ENCODE data around the gene FPR1. TPM values are rescaled to one million over a fixed set of nuclear protein-coding genes. Genes with fewer than 3 reads are reported as not detected.

FPR1 gene, protein sequence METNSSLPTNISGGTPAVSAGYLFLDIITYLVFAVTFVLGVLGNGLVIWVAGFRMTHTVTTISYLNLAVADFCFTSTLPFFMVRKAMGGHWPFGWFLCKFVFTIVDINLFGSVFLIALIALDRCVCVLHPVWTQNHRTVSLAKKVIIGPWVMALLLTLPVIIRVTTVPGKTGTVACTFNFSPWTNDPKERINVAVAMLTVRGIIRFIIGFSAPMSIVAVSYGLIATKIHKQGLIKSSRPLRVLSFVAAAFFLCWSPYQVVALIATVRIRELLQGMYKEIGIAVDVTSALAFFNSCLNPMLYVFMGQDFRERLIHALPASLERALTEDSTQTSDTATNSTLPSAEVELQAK
- not detected in 2 replicates for total RNA-seq (2014; rRNA removed; shearing (Covaris generic))

GRCh38 chr19:51751655-51752054, at the start of gene FPR1:
Gene FPR1, minus strand, starts transcription at chr19:51751878. Its CDS starts 4,884 bp downstream, at chr19:51746994.

DNA sequence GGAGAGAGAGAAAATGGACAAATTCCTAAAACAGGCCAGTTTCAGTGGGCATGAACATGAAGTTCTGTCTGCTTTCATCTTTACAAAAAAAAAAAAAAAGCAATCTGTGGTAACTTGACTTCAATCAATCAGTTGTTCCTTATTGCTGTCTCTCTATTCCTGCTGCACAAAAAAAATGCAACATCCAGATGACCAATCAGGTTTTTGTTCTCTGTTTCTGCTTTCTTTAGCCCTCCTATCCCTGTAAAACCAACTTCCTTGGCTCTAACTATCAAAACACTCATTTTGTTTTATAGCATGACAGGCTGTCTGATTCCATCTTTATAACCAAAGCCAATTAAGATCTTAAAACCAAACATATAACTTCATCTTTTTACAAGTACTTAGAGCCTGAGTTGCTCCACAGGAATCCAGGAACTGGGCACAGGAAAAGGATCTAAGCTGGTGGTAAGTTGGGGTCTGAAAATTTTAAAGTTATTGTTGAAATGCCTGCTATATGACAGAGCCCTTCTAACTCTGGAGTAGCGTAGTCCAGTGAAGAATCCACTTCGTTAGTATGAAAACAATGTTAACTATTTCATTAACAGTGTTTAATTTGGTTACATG, 43.3 kb upstream of the FPR1 start, which contains the start of gene FPR3:
Gene FPR3 (plus strand): TSS at position 273 of the 606 bp plus-strand sequence. CDS start 28,592 bp downstream, outside the sequence.

DNA sequence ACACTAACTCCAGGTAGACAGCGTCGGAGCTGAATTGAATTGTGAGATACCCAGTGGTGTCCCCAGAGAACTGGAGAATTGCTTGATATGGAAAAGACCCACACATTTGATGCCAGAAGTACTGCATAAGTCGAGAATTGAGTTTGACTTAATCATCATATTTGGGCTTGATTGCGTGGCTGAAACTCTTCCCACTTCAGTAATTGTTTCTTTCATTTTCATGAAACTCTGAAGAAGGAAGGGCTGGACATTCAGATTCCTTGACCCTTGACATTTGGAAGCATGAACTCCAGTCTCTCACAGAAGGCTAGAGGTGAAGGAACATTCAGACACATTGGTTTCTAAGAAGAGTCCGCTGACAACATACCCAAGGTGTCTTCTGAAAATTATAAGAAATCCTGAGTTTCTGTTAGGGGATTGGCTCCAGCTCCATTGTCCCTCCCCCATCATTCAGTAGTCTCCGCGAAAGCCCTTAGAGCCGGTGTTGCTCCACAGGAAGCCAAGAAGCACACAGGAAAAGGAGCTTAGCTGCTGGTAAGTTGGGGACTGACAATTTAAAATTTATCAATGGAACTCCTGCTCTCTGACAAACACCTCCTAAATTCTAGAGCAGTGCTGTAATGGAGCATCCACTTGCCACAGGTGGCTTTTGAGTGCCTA, 9.1 kb upstream of the FPR1 start, which contains the start of gene FPR2:
Gene FPR2 (plus strand): TSS at position 484 of the 660 bp plus-strand sequence. CDS start 7,479 bp downstream, outside the sequence.

Other genes starting within 250 kb of the FPR1 start
- gene SIGLEC6, start 220.2 kb downstream of the FPR1 start, total RNA-seq (2014; rRNA removed; shearing (Covaris generic)) = not detected in 2 replicates
- gene ZNF175, start 180.6 kb downstream of the FPR1 start, total RNA-seq (2014; rRNA removed; shearing (Covaris generic)) = 2.3 and 3.4 TPM in 2 replicates
- gene SIGLEC5, start 121.5 kb downstream of the FPR1 start, total RNA-seq (2014; rRNA removed; shearing (Covaris generic)) = not detected in 2 replicates
- not detected in 2 replicates for gene SIGLEC14, start 105.1 kb downstream of the FPR1 start, total RNA-seq (2014; rRNA removed; shearing (Covaris generic))
- gene SPACA6, start 58.5 kb downstream of the FPR1 start, total RNA-seq (2014; rRNA removed; shearing (Covaris generic)) = 3.8 and 8.1 TPM in 2 replicates
- not detected in 2 replicates for gene HAS1, start 27.9 kb downstream of the FPR1 start, total RNA-seq (2014; rRNA removed; shearing (Covaris generic))
- gene FPR2, start 9.3 kb upstream of the FPR1 start, total RNA-seq (2014; rRNA removed; shearing (Covaris generic)) = 0.03 TPM in 1 of 2 replicates, not detected in the other
- not detected in 2 replicates for gene FPR3, start 43.3 kb upstream of the FPR1 start, total RNA-seq (2014; rRNA removed; shearing (Covaris generic))
- 6.2 and 11.5 TPM in 2 replicates for gene ZNF577, start 136.1 kb upstream of the FPR1 start, total RNA-seq (2014; rRNA removed; shearing (Covaris generic))
- 4.4 and 6.9 TPM in 2 replicates for gene ZNF649, start 153.1 kb upstream of the FPR1 start, total RNA-seq (2014; rRNA removed; shearing (Covaris generic))
- gene ZNF613, start 175.6 kb upstream of the FPR1 start, total RNA-seq (2014; rRNA removed; shearing (Covaris generic)) = 1.5 and 1.7 TPM in 2 replicates
- gene ZNF350, start 235.0 kb upstream of the FPR1 start, total RNA-seq (2014; rRNA removed; shearing (Covaris generic)) = 4.8 and 6.7 TPM in 2 replicates